Neural cell (in vitro differentiated cells): ENCODE measurements around the gene USE1.

ENCODE experiments used
- EP300 ChIP-seq: fragments of 450-650 bp; conservative IDR thresholded peaks from 2 replicates; pipeline ENCODE4 v1.6.1; 2014; ENCODE audit warnings: antibody characterized with exemption, mild to moderate bottlenecking, moderate library complexity; ENCODE audit not compliant: poor library complexity, severe bottlenecking
- TF ChIP-seq, protein P1 (sequence below): fragments of 450-650 bp; IDR thresholded peaks from 2 replicates; pipeline ENCODE4 v1.5.1; 2014; ENCODE audit warnings: antibody characterized with exemption, mild to moderate bottlenecking, moderate library complexity; ENCODE audit not compliant: poor library complexity, severe bottlenecking

DNA sequence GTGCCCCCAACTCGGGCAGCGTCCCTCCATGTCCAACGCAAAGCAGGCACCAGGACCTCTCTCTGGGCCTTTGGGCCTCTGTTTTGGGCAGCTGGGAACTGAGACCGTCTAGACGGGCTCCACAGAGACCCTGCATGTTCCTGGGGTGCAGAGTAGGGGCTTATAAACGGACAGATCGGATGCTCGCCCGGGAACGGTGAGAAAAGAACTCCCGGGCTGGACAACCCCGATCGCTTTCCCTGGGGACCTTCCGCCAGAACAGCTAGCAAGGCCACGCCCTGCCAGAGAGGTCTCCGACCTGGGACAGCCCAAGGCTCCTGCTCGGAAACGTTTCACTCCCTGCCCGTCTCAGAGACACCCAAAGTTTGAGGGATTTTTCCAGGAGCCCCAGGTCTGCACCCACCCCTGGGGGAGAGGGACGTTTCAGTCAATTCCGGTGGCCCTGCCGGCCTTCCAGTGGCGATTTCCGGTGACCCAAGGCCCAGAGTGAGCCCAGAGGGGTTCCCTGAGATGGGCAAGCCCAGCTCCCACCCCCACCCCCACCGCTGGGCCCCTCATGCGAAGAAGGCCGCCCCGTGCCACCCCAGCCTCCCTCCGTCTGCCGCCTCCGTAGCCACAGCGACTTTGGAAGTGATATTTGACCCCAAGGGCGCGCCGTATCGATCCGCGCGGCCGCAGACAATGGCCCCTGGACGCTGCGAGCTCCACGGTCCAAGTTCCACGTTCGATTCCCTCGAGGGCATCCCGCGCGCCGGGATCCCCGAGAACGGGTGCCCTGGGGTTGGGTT lies 28.9 kb downstream of the USE1 start:
- TF ChIP-seq, protein P1, sequence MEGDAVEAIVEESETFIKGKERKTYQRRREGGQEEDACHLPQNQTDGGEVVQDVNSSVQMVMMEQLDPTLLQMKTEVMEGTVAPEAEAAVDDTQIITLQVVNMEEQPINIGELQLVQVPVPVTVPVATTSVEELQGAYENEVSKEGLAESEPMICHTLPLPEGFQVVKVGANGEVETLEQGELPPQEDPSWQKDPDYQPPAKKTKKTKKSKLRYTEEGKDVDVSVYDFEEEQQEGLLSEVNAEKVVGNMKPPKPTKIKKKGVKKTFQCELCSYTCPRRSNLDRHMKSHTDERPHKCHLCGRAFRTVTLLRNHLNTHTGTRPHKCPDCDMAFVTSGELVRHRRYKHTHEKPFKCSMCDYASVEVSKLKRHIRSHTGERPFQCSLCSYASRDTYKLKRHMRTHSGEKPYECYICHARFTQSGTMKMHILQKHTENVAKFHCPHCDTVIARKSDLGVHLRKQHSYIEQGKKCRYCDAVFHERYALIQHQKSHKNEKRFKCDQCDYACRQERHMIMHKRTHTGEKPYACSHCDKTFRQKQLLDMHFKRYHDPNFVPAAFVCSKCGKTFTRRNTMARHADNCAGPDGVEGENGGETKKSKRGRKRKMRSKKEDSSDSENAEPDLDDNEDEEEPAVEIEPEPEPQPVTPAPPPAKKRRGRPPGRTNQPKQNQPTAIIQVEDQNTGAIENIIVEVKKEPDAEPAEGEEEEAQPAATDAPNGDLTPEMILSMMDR = no peak
- no peak for TF ChIP-seq EP300
